HG03520 (cell line): ENCODE data around the gene SLC39A2.
"Not testable (repeated sequence)": the region's sequence is repeated elsewhere in the genome, so short reads cannot be mapped to it uniquely, and the experiment has no call there.

Source experiments
- ATAC-seq: cut with Tn5 transposase; IDR thresholded peaks from one replicate; pipeline ENCODE4 v1.9.1; 2021; ENCODE audit warnings: mild to moderate bottlenecking, moderate library complexity; ENCODE audit not compliant: unreplicated experiment

SLC39A2 gene

DNA sequence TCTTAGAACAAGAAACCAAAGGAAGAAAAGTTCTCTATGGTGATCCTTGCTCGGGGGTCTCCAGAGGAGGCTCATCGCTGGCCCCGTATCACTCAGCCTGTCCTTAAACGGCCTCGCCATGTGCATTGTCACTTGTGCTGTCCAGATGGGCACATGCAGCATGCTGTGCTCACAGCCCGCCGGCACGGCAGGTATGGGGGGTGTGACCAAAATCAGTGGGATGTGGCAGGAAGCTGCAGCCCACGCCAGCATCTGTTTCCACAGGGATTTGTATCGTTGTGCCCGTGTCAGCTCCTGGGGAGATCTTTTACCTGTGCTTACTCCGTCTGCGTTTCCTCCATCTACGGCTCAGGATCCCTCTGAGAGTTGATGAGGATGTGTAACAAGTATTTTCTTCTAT lies 2.6 kb upstream of the SLC39A2 start:
- no peak for ATAC-seq

DNA sequence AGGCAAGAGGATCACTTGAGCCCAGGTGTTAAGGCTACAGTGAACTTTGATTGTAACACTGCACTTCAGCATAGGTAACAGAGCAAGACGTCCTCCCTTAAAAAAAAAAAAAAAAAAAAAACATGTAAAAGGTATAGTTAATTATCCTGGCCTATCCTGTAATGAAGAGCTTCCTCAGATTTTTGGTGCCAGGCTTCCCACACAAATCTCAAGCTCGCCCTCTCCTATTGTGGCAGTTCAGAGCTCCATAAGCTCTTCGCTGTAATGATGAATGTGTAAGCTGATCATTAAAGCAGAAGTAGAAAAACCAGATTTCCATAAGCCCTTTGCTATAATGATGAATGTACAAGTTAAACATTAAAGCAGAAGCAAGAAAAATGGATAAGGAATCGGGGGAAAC lies 2.0 kb upstream of the SLC39A2 start:
- ATAC-seq, result no peak

DNA sequence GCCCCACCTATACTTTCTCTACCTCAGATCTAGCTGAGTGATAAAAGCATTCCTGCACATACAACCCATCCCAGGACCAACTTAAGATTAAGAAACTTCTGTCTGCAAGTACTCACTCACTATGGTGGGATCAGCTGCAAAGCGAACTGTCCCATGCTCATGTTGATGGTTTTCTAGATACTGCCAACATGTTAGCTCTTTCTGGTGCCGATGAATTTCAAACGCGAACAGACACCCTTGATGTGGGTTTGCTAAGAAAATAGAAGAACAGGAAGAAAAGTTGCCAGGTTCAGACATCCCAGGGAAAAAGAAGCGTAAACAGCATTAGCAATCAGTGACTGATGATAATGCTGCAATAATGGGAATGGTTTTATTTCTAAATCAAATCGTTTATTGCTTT lies 1.5 kb upstream of the SLC39A2 start:
- no peak for ATAC-seq

- no peak for ATAC-seq
These were observed 954 bp upstream of the SLC39A2 start for GRCh38 chr14:20998139-20998538.

DNA sequence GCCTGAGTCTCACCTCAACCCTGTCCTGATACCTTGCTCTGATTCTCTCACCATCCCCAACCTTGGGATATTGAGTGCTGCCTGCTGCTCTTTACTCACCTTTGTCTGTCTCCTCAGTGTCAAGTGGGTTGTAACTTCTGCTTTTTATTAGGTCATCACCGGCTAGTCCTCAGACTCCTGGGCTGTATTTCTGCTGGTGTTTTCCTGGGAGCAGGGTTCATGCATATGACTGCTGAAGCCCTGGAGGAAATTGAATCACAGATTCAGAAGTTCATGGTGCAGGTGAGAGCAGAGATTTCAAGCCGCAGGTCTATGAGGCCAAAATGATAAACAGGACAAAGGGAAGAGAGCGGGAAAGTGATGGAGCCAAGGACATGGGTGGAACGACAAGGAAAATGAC lies 498 bp downstream of the SLC39A2 start:
- no peak for ATAC-seq

DNA sequence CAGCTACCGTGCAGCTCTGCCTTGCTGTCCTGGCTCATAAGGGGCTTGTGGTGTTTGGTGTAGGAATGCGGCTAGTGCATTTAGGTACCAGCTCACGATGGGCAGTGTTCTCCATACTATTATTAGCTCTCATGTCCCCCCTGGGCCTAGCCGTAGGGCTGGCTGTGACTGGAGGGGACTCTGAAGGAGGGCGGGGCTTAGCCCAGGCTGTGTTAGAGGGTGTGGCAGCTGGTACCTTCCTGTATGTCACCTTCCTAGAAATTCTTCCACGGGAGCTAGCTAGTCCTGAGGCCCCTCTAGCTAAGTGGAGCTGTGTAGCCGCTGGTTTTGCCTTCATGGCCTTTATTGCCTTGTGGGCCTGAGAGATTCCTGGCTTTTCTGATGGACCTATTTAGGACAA lies 2.1 kb downstream of the SLC39A2 start:
- ATAC-seq, result no peak

DNA sequence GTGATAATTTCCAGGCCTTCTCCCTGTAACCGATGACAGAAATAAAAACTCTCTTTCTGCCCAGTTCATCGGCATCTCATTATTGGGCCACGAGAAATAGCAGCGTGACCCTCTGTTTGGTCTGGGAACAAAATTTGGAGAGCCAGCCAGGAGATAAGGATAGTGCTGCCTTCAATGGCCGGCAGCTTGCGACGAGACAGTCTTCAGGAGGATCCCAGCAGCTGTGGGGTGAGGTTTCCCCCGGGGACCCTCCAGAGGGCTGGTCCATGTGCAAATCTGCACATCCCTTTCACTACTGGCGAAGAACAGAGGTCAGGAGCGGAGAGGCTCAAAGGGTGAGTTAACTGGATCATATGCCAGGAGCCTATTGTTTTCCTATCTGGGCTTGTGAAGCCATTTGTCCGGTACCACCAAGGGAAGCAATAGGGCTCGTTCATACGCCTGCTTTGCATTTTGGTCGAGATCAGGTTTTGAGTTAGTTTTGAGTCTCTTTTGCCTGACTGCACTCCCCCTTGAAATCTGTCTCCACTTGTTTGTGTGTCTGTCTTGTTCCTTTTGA lies 4.8 kb downstream of the SLC39A2 start:
- ATAC-seq, result no peak

DNA sequence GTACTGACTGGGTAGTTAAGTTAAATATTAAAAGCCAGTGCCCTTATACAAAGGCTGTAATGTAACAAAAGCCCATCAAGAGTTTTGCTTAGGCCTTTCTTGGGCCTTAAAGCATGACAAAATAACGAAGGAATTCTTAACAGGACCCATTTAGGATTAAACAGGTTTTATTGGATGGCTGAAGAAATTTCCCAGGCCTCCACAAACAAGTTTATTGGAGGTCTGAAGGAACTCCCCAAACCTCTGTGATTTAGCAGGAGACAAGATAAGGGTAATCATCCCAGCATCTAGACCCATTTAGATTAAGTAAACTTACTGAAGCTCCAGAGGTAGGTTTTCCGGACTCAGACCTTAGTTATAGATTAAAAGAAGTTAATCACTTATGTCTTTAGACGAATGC lies 10.6 kb downstream of the SLC39A2 start:
- ATAC-seq, result not testable (repeated sequence)

- no peak for ATAC-seq
These were observed 12.0 kb downstream of the SLC39A2 start for GRCh38 chr14:21011136-21011535.

DNA sequence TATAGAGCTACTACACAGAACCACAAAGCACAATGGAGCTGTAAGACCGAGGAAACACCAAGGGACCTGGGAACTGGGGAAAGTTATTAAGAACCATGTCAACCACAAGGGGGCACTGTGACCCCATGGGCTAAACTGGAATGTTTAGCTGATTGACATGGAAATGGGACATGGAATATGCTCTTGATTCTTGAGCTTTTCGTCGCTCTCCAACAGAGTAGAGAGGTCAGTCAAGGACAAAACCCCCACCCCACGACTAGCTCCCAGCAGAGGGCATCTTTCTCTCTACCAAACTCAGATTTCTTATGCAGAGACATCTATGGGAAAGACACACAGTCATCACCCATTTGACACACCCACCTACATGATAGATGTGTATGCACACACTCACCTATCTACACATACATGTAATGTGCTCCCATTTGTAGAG lies 15.7 kb downstream of the SLC39A2 start:
- no peak for ATAC-seq

DNA sequence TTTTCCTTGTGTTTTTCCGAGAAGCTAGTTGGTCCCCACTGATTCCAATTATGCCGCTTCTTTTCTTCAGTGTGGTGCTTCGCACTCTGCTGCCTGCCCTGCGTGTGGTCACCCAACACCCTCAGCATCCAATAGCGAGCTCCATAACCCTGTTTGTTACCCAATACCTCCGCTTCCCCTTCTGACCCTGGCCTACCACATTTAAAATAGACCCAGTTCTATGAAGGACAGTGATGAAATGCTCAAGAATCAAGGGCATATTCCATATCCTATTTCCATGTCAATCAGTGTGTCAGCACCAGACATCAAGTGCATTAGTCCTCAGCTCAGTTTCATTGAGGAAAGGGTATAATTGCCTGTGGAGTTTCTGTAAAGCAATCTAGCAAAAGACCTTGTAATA lies 16.2 kb downstream of the SLC39A2 start:
- ATAC-seq, result no peak

- ATAC-seq, result no peak
These were observed 17.5 kb downstream of the SLC39A2 start for GRCh38 chr14:21016413-21017190.

GRCh38 chr14:21017528-21018245 lies 18.6 kb downstream of the SLC39A2 start:
- no peak for ATAC-seq

GRCh38 chr14:21018286-21018685 lies 19.2 kb downstream of the SLC39A2 start:
- no peak for ATAC-seq

DNA sequence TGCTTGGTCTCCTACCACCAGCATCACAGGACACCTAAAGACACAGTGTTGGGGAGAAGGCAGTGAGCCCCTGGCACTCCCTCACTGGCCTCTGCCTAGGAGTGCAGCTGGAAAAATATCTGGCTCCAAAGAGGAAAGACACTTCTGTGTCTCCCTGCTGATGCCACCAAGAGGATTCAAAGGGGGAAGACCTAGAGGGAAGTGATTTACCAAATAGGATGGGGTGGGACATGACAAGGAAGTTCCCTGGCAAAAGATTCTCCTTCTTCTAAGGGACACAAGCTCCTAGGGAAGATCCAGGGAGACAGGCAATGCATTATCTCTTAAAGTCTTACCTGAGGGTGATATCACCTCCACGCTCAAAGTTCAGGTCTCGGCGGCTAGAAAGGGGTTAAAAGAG lies 19.7 kb downstream of the SLC39A2 start:
- ATAC-seq, result no peak

GRCh38 chr14:21019366-21019765 lies 20.3 kb downstream of the SLC39A2 start:
- ATAC-seq, result no peak

DNA sequence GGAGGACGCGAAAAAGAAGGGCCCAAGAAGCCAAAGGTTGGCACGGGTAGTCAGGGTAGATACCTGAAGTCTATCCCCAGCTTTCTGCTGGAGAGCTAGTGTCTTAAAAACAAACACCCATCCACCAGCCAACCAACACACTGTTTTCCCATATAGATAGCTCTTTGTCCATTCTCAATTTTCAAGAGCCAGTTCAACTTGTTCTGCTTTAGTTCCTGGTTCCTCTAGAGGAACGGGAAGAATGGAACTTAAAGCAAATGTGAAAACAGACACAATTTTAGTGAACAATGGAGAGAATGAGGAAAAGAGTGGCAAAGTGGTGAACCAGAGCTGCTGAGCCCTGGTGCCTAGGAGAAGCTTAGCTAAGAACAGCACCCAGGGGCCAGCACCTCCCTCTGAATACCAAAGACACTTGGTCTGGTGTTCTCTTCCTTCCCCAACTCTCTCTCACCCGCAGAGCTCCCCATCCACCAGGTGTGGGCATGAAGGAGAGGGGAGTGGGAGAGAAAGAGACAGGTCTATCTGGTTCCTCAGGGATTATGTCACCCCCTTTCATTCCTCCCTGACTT lies 22.0 kb downstream of the SLC39A2 start:
- no peak for ATAC-seq

DNA sequence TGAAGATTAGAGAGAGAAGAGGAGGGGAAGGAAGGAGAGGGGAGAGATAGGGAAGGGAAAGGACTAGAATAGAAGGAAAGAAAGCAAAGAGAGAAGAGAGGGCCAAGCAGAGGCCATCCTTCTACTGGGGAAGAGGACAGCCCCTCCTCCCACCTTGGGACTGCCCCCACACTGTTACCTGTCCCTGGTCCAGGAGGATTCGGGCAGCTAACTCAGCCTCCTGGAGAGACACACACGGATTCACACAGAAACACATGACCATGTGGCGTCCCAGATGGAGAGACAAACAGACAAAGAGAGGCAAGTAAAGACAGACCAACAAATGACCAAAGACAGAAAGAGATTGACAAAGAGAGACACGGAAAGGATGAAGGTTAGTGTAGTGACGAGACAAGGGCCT lies 23.6 kb downstream of the SLC39A2 start:
- ATAC-seq, result no peak

- ATAC-seq, result no peak
These were observed 24.1 kb downstream of the SLC39A2 start for GRCh38 chr14:21023174-21023573.

DNA sequence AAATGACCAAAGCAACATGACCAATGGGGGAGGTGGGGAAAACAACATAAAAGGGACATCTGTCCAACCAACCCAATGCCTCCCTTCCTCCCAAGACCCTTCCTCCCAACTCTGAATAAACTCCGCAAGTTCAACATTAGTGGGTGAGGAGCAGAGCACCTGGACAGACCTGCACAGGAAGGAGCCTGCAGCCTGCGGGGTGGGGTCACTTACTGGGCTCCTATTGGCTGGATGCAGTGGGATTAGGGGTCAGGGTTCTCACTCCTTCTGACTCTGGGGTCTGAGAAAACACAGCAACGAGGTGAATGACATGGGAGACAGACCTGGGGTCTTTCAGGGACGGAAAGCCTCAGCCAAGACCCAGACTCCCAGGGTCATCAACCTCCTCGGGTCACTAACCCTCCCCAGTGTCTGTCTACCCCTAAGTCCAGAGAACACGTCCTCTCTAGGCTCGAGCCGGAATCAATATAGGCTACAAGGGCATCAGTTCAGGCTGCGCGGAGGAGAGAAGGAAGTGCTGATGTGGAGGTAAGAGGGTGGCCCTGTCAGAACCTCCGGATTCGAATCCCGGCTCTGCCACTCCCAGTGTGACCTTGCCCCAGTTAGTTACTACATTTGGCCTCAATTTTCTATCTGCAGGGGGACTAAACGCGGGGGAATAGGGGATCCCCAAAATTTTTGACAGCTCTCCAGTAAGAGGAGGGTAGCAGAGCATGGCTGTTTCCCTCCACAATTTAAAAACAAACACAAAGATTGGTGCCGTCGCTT lies 24.9 kb downstream of the SLC39A2 start:
- no peak for ATAC-seq
